GM23248 (cell line): ENCODE results near the gene LUZP1.

Experiments
- EZH2 ChIP-seq: fragments of 200-600 bp; sonication (generic); IDR thresholded peaks from 2 replicates; pipeline ENCODE4 v1.6.1; 2018; ENCODE audit warnings: antibody characterized with exemption, mild to moderate bottlenecking; ENCODE audit not compliant: insufficient read depth, poor library complexity, severe bottlenecking
- EZH2phosphoT487 ChIP-seq: fragments of 200-600 bp; sonication (generic); IDR thresholded peaks from 2 replicates; pipeline ENCODE4 v1.6.1; 2018; ENCODE audit warnings: antibody characterized with exemption, moderate library complexity, mild to moderate bottlenecking, low read depth; ENCODE audit not compliant: insufficient read depth

- TF ChIP-seq EZH2phosphoT487: no peak
- no peak for TF ChIP-seq EZH2
These were observed 69.5 kb downstream of the LUZP1 start for GRCh38 chr1:23099171-23099536.
